Thyroid gland (tissue), 4 donors: ENCODE measurements around the gene SLC6A7. TPM values are rescaled to one million over a fixed set of nuclear protein-coding genes. Genes with fewer than 3 reads are reported as not detected.

Source experiments
- DNase-seq, 2 donors: peaks; one replicate each; pipeline ENCODE4 v3.0.0-alpha.2; 2019
- H3K27ac ChIP-seq, 3 donors: fragments of 200-600 bp; sonication (generic); 1 replicate in 2 of 3; 2 replicates in 1 of 3; pipeline ENCODE4 v1.5.1; 2016 to 2019; ENCODE audit warnings: mild to moderate bottlenecking in 1 of 3, moderate library complexity in 1 of 3
- H3K27me3 ChIP-seq: fragments of 200-600 bp; sonication (generic); one replicate; pipeline ENCODE4 v1.5.1; 2019
- H3K36me3 ChIP-seq, 2 donors: fragments of 200-600 bp; sonication (generic); one replicate each; pipeline ENCODE4 v1.5.1; 2016 to 2019
- H3K4me1 ChIP-seq, 2 donors: fragments of 200-600 bp; sonication (generic); one replicate each; pipeline ENCODE4 v1.5.1; 2017 to 2019
- H3K4me3 ChIP-seq, 3 donors: fragments of 200-600 bp; sonication (generic); replicated peaks in 1 of 3; 1 replicate in 2 of 3; 2 replicates in 1 of 3; pipeline ENCODE4 v1.5.1; 2016; ENCODE audit warnings: mild to moderate bottlenecking in 1 of 3
- H3K9me3 ChIP-seq: fragments of 200-600 bp; sonication (generic); one replicate; pipeline ENCODE4 v1.5.1; 2017
- POLR2A ChIP-seq, 2 donors: fragments of 450-650 bp; IDR thresholded peaks; one replicate each; pipeline ENCODE4 v1.6.1; 2017; ENCODE audit warnings: antibody characterized with exemption in 2 of 2, mild to moderate bottlenecking in 2 of 2, moderate library complexity in 1 of 2
- WGBS, 2 donors: methylation state at CpG; one replicate each; pipeline ENCODE4 v1.1.5; 2017; 5-methylcytosine and 5-hydroxymethylcytosine counted together
- intact Hi-C: fragments of 100-400 bp; cut with DNase I; formaldehyde crosslinking; loops from one replicate; pipeline ENCODE4 v1.15.1; 2023
- total RNA-seq, 4 donors: library from RNA; depleted of rRNA; stranded (reverse); fragments of >200 nt; gene quantifications; one replicate each; pipeline ENCODE4 v1.2.3, GENCODE V29; 2016
- TF ChIP-seq, protein P1 (sequence below), 6 experiments: fragments of 200-600 bp in 3 of 6; fragments of 450-650 bp in 3 of 6; sonication (generic) in 3 of 6; IDR thresholded peaks; one replicate each; pipeline ENCODE4 v1.5.1; 2016 to 2019; ENCODE audit warnings: antibody characterized with exemption in 6 of 6, mild to moderate bottlenecking in 2 of 6, inconsistent platforms in 1 of 6, moderate library complexity in 1 of 6

SLC6A7 gene
- total RNA-seq, 4 donors from 2014 or later = not detected

DNA sequence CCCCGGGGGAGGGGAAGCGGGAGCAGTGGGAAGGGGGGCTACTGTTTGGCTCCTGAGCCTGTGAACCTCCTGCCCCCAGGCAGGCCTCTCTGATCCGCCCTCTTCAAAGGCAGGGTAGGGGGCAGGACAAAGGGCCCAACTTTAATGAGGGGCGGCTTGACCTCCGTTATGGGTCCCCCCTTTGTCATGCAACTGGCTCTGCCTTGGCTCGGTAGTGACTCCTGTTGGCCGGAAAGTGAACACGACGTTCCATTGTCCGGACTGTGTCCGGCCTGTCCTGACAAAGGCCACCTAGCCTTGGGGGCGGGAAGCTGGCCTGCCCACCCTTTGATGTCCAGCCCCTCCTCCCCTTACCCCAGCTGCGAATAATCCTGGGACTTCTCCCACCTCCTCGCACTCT lies 22.0 kb upstream of the SLC6A7 start:
- H3K4me1 ChIP-seq = peaks cover 0 to 10% of the 10 kb centered on the region in 2 donors
- no peak overlapping the region for H3K4me3 ChIP-seq
- H3K36me3 ChIP-seq = no peaks in the 10 kb centered on the region
- 80 to 84% methylated on average over 14 of the region's 14 CpGs for WGBS, 2 donors
- no peaks in the 10 kb centered on the region for H3K9me3 ChIP-seq
- TF ChIP-seq, protein P1, sequence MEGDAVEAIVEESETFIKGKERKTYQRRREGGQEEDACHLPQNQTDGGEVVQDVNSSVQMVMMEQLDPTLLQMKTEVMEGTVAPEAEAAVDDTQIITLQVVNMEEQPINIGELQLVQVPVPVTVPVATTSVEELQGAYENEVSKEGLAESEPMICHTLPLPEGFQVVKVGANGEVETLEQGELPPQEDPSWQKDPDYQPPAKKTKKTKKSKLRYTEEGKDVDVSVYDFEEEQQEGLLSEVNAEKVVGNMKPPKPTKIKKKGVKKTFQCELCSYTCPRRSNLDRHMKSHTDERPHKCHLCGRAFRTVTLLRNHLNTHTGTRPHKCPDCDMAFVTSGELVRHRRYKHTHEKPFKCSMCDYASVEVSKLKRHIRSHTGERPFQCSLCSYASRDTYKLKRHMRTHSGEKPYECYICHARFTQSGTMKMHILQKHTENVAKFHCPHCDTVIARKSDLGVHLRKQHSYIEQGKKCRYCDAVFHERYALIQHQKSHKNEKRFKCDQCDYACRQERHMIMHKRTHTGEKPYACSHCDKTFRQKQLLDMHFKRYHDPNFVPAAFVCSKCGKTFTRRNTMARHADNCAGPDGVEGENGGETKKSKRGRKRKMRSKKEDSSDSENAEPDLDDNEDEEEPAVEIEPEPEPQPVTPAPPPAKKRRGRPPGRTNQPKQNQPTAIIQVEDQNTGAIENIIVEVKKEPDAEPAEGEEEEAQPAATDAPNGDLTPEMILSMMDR (IDR thresholded peaks at IDR 0.05) = no peak
- TF ChIP-seq POLR2A (IDR thresholded peaks at IDR 0.05) = no peak
- intact Hi-C loops = no loop called here
- peaks cover 3% of the 10 kb centered on the region for H3K27me3 ChIP-seq
- DNase-seq = no peak
- no peak overlapping the region for H3K27ac ChIP-seq

DNA sequence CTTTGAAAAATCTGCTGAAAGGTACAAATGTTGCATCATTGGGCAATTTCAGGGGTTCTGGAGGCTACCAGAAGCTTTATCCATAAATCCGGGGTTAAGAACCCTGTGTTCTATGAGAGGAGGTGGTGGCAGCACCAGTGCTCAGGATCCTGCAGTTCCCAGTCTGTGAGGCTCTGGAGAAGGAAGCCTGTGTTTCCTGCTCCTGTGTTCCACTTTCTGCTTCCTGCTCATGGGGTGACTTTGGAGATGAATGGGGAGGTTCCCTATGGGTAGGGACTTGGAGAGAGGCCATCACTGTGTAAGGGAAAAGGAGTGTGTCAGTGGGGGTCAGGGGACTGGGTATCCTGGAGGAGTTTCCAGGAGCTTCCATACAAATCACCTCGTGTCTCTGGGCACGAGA lies 21.0 kb upstream of the SLC6A7 start:
- H3K4me3 ChIP-seq = no peak overlapping the region
- no peaks in the 10 kb centered on the region for H3K36me3 ChIP-seq
- TF ChIP-seq POLR2A (IDR thresholded peaks at IDR 0.05) = no peak
- TF ChIP-seq, protein P1 (IDR thresholded peaks at IDR 0.05) = no peak
- H3K27ac ChIP-seq = peak overlapping the region in 1 of 3 donors; percentile 8
- DNase-seq = no peak
- intact Hi-C loops = no loop called here
- peaks cover 3% of the 10 kb centered on the region for H3K27me3 ChIP-seq
- WGBS, 2 donors = 60 to 66% methylated on average over 3 of the region's 3 CpGs
- no peaks in the 10 kb centered on the region for H3K9me3 ChIP-seq
- peaks cover 0 to 10% of the 10 kb centered on the region in 2 donors for H3K4me1 ChIP-seq

DNA sequence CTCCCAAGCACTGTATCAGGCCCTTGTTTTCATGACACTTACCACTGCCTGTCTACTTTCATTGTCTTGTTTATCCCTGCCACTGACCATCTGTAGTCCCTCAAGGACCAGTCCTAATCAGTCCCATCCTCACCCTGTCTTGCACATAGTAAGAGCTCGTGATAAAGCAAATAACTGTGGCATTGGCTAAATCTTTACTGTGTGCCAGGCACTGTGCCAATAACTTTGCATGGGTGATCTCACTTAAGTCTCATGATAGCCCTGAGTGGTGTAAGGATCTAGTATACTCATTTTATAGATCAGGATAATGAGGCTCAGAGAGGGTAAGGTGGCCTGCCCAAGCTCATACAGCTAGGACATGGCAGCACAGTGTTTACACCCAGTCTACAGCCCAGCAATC lies 17.7 kb upstream of the SLC6A7 start:
- TF ChIP-seq, protein P1 (IDR thresholded peaks at IDR 0.05) = no peak
- TF ChIP-seq POLR2A (IDR thresholded peaks at IDR 0.05) = no peak
- Histone ChIP-seq H3K27ac (no peak overlapping the region), H3K36me3 (no peaks in the 10 kb centered on the region), H3K4me3 (no peak overlapping the region), H3K4me1 (peaks cover 0 to 8% of the 10 kb centered on the region in 2 donors), H3K27me3 (peaks cover 3% of the 10 kb centered on the region), H3K9me3 (no peaks in the 10 kb centered on the region)
- WGBS, 2 donors = 77 to 85% methylated on average over 1 of the region's 1 CpG
- intact Hi-C loops = no loop called here
- no peak for DNase-seq

DNA sequence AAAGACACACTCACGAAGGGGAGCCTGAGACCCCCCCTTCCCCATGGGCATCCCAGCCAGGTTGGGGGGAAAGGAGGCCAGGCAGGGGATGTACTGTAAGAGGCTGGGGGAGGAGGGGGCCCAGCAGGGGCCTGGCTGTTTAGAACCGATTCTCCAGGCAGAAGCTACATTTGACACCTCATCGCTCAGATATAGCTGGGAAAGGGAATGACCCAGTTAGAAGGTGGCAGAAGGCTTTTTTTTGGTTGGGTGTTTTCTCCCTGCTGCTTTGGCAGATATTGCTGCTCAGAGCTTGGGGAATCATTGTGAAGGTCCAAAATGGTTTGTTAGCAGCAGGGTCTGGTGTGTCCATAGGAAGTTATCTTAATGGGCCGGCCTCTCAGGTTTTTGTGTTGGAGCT lies 17.3 kb upstream of the SLC6A7 start:
- no peak overlapping the region for H3K27ac ChIP-seq
- no peaks in the 10 kb centered on the region for H3K27me3 ChIP-seq
- H3K9me3 ChIP-seq = no peaks in the 10 kb centered on the region
- intact Hi-C loops = no loop called here
- no peaks in the 10 kb centered on the region for H3K36me3 ChIP-seq
- no peak overlapping the region for H3K4me3 ChIP-seq
- no peak for TF ChIP-seq POLR2A (IDR thresholded peaks at IDR 0.05)
- TF ChIP-seq, protein P1 (IDR thresholded peaks at IDR 0.05) = no peak
- H3K4me1 ChIP-seq = peaks cover 3 to 9% of the 10 kb centered on the region in 2 donors
- WGBS, 2 donors = 84 to 88% methylated on average over 4 of the region's 4 CpGs
- no peak for DNase-seq

DNA sequence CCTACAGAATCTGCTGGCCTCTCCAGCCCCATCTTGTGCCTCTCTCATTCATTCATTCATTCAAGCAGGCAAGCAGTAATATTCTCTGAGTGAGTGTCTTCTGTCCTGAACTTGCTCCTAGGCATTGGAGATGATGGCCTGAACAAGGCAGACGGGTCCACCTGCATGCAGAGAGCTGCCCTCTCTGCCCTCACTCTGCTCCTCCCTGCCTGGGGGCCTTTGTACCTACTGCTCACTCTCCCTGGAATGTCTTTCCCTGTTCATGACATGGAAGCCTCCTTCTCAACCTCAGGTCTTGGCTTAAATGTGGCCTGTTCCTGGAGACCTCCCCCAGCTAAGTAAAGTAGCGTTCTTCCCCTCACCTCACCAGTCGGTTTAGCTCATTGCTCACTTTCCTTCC lies 16.7 kb upstream of the SLC6A7 start:
- Histone ChIP-seq H3K27me3 (no peaks in the 10 kb centered on the region), H3K36me3 (no peaks in the 10 kb centered on the region), H3K9me3 (no peaks in the 10 kb centered on the region), H3K27ac (no peak overlapping the region), H3K4me3 (no peak overlapping the region), H3K4me1 (peaks cover 6 to 15% of the 10 kb centered on the region in 2 donors)
- 92 to 95% methylated on average over 3 of the region's 3 CpGs for WGBS, 2 donors
- intact Hi-C loops = no loop called here
- DNase-seq = no peak
- no peak for TF ChIP-seq POLR2A (IDR thresholded peaks at IDR 0.05)
- TF ChIP-seq, protein P1 (IDR thresholded peaks at IDR 0.05) = no peak
